ENCODE measurements around the gene FGF1. TPM values are rescaled to one million over a fixed set of nuclear protein-coding genes. Genes with fewer than 3 reads are reported as not detected.

Gene FGF1
- total RNA-seq, 1 donor from 2014 or later, result 23.5 TPM

DNA sequence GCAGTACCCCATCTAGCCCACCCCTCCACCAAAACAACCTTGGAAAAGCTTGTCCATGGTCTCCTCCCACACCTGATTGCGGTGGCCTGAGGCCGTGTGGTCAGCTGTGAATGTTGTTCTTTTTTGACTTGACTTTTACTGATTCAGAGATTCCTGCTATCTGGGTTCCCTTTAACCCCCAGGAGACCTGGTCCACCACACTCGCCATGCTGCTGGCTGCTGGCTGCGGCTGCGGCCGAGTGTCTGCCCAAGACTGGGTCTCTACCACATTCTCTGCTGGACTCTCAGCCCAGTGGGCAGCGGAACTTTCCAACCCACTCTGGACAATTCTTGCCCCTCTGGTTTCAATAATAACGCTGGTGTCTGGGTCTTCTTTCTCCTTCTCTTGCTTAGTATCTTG lies 28.4 kb downstream of the FGF1 start:
- TF ChIP-seq, protein P1, sequence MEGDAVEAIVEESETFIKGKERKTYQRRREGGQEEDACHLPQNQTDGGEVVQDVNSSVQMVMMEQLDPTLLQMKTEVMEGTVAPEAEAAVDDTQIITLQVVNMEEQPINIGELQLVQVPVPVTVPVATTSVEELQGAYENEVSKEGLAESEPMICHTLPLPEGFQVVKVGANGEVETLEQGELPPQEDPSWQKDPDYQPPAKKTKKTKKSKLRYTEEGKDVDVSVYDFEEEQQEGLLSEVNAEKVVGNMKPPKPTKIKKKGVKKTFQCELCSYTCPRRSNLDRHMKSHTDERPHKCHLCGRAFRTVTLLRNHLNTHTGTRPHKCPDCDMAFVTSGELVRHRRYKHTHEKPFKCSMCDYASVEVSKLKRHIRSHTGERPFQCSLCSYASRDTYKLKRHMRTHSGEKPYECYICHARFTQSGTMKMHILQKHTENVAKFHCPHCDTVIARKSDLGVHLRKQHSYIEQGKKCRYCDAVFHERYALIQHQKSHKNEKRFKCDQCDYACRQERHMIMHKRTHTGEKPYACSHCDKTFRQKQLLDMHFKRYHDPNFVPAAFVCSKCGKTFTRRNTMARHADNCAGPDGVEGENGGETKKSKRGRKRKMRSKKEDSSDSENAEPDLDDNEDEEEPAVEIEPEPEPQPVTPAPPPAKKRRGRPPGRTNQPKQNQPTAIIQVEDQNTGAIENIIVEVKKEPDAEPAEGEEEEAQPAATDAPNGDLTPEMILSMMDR (IDR thresholded peaks at IDR 0.05), result no peak
- H3K27me3 ChIP-seq, result no peaks in the 10 kb centered on the region
- H3K4me1 ChIP-seq, result peaks cover 0 to 8% of the 10 kb centered on the region in 2 donors
- no peaks in the 10 kb centered on the region for H3K36me3 ChIP-seq
- H3K4me3 ChIP-seq, result no peak overlapping the region
- peak overlapping the region in 1 of 2 donors; percentile 16 for H3K27ac ChIP-seq
- H3K9me3 ChIP-seq, result no peaks in the 10 kb centered on the region
- intact Hi-C loops (cut with DNase I), result loop anchor here (5.0 kb wide), 2 partner anchors 210 to 230 kb away; no protein-coding TSS in a partner anchor
- DNase-seq (ENCODE audit: low spot score in 2 of 2), result peak in 1 of 2 donors; percentile 43

DNA sequence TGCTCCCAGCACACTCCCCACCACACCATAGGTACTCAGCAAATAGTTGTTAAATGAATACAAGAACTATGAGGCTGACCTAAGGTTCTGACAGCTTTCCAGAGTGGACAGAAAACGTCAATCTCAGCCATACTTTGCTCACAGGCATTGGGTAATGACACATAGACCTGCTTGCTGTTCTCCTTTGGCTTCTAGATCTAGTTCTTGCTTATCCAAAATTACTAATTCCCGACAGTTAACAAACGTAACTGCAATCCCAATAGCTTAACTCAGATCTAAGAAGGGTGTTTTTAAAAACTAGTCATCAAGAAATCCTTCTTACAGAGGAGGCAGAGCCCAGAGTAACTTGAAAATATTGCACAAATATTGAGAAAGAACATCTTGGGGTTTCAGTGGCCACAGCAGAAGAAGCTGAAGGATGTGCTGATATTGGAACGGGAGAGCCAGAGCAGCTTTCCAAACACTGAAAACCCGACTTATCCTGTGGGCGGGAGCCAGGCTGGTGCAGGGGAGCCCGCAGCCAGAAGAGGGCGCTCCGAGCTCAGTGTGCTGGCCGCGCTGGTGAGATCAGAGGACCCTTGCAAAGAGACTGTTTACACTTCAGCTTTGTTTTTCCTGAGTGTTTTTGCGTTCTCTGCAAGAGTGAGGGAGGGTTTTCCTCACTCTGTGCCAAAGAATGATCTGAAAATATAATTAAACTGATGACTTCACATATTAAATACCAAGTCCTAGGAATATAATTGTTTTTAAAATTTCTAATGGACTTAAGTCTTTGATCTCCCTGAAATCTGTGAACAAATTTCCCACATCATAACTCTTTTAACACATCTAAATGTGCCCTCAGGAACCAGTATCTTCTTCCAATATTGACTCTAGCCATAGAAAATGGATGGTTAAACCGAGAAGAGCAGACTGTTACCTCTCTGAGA lies 30.3 kb downstream of the FGF1 start:
- peak; percentile 33 to 93 for DNase-seq (ENCODE audit: low spot score in 2 of 2)
- TF ChIP-seq, protein P1 (IDR thresholded peaks at IDR 0.05), result peak; percentile 94 to 99 (median 97)

DNA sequence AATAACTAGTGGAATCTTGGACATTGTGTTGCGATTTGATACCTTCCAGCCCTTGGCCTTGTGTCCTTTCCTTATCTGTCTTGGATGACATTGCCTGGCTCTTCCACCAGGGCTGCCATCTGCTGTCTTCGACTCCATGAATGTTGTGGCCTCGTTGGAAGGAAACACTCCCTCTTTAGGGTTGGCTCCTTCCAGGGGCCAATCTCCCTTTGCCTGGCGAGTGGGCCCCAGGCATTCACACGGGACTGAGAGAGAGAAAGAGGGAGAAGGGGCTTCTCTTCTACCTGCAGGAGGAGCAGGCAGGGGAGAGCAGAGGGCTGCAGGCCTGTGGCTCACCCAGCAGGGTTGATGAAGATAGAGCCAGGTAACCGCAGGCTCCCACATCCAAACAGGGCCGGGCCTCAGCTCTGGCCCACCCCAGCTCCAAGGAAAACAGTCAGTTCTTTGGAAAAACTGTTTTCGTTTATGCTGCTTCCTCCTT lies 31.3 kb downstream of the FGF1 start:
- Histone ChIP-seq H3K4me1 (peaks cover 0 to 8% of the 10 kb centered on the region in 2 donors), H3K4me3 (no peak overlapping the region), H3K27ac (peak overlapping the region; percentile 61 to 71), H3K36me3 (no peaks in the 10 kb centered on the region), H3K9me3 (no peaks in the 10 kb centered on the region), H3K27me3 (no peaks in the 10 kb centered on the region)
- intact Hi-C loops (cut with DNase I), result loop anchor here (1.0 to 5.0 kb wide), 4 partner anchors 43 to 233 kb away; no protein-coding TSS in a partner anchor
- TF ChIP-seq, protein P1 (IDR thresholded peaks at IDR 0.05), result no peak
- peak in 1 of 2 donors; percentile 53 for DNase-seq (ENCODE audit: low spot score in 2 of 2)

More for the DNA sequence above, 30.3 kb downstream of the FGF1 start:
- Histone ChIP-seq H3K27me3 (no peaks in the 10 kb centered on the region), H3K9me3 (no peaks in the 10 kb centered on the region), H3K4me3 (peak overlapping the region in 1 of 2 donors; percentile 9), H3K27ac (peak overlapping the region; percentile 61 to 71), H3K36me3 (no peaks in the 10 kb centered on the region), H3K4me1 (peaks cover 0 to 8% of the 10 kb centered on the region in 2 donors)
- intact Hi-C loops (cut with DNase I), result loop anchor here (1.0 to 5.0 kb wide), 4 partner anchors 44 to 232 kb away; no protein-coding TSS in a partner anchor

DNA sequence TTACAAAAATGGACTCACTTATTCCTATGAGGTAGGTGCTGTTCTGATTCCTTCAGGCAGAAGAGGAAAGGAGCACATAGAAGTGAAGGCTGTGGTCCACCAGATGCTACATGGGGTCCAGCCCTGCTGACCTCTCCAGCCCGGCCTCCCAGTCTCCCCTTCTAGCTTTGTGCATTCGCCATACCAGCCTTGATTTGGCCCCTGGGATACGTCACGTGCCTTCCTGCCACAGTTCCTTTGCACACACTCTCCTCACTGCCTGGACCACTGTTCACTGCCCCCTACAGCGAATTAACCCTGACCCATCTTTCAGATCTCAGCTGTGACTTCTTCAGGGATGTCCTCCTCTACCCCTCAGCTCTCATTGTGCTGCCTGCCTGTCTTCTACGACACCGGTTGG lies 32.6 kb downstream of the FGF1 start:
- Histone ChIP-seq H3K4me1 (peaks cover 0 to 8% of the 10 kb centered on the region in 2 donors), H3K27ac (peak overlapping the region; percentile 36 to 55), H3K36me3 (no peaks in the 10 kb centered on the region), H3K27me3 (no peaks in the 10 kb centered on the region), H3K9me3 (no peaks in the 10 kb centered on the region), H3K4me3 (no peak overlapping the region)
- intact Hi-C loops (cut with DNase I), result no loop called here
- TF ChIP-seq, protein P1 (IDR thresholded peaks at IDR 0.05), result no peak
- peak in 1 of 2 donors; percentile 41 for DNase-seq (ENCODE audit: low spot score in 2 of 2)

DNA sequence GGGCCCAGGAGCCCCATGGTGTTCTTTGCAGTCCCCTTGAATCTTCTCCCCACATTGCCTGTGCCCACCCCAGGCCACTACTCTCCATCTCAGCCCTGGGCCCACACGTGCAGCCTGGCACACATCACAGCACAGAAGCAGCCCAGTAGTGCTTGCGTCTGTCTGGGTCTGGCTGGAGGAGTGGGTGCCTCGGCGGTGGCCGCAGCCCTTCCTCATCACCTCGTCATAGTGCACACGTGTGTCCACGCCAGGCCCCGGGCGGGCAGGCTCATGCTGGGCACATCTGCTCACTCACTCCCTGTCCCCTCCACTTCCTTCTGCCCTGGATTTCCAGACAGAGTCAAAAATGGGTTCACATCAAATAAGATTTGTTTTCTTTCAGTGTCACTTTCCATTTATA lies 33.3 kb downstream of the FGF1 start:
- intact Hi-C loops (cut with DNase I), result no loop called here
- peak in 1 of 2 donors; percentile 53 for DNase-seq (ENCODE audit: low spot score in 2 of 2)

More for the DNA sequence above, 33.3 kb downstream of the FGF1 start:
- no peaks in the 10 kb centered on the region for H3K9me3 ChIP-seq
- H3K36me3 ChIP-seq, result no peaks in the 10 kb centered on the region
- TF ChIP-seq, protein P1 (IDR thresholded peaks at IDR 0.05), result no peak
- peaks cover 0 to 8% of the 10 kb centered on the region in 2 donors for H3K4me1 ChIP-seq
- no peaks in the 10 kb centered on the region for H3K27me3 ChIP-seq
- H3K27ac ChIP-seq, result peak overlapping the region; percentile 36 to 55
- H3K4me3 ChIP-seq, result no peak overlapping the region

Measured in ascending aorta (tissue), 2 donors.